Choroid plexus epithelial cell (primary cell): ENCODE measurements around the gene CBX2.
A peak's percentile ranks its signal among the peaks of the same experiment; 100 is the strongest.

Source experiments
- DNase-seq: peaks from one replicate; pipeline ENCODE4 v3.0.0-alpha.2; 2010; ENCODE audit warnings: low read depth
- H3K4me3 ChIP-seq: 2 replicates; pipeline ENCODE4 v1.5.1; 2011; ENCODE audit warnings: low read depth, mild to moderate bottlenecking, control low read depth, low read length, moderate library complexity
- TF ChIP-seq, protein P1 (sequence below): conservative IDR thresholded peaks from 2 replicates; pipeline ENCODE4 v1.5.1; 2011; ENCODE audit warnings: low read depth, mild to moderate bottlenecking, control low read depth, inconsistent platforms, low read length, moderate library complexity

The CBX2 gene

DNA sequence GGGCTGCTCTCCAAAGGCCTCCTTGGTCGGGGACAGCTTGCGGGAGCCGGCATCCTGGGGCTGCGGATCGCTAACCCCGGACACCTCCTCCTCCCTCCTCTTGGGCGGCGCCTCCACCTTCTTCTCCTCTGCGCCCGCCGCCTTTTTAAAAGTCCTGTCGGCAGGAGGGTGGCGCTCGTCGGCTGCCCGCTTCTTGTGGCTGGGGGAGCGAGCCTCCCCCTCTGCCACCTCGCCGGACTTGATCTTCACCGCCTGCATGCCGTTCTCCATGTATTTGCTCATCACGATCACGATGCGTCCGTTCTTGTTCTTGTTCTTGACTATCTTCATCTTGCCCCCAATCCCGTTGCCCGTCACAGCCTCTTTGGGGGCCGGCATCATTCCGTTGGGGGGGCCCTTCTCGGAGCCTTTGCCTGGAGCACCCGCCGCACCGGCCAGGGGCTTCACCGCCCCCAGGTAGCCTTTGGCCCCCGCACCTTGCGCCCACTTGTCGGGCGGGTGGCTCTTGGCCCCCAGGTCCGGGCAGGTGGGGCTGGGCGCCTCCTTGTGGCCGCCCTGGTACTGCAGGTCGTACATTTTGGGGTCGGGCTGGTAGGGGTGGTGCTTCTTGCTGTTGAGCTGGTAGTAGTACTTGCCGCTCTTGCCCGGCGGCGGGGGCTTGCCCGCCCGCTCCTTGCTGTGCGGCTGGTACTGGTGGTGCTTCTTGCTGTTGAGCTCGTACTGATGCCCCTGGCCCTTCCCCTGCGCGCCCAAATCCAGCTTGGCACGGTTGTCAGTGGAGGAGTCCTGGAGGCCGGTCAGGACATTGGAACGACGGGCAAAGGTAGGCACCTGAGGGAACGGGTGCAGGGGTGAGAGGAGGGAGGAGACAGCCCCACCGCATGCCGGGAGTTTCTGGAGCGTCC is 56.9 kb downstream of the CBX2 start:
- no peak overlapping the region for H3K4me3 ChIP-seq
- TF ChIP-seq, protein P1, sequence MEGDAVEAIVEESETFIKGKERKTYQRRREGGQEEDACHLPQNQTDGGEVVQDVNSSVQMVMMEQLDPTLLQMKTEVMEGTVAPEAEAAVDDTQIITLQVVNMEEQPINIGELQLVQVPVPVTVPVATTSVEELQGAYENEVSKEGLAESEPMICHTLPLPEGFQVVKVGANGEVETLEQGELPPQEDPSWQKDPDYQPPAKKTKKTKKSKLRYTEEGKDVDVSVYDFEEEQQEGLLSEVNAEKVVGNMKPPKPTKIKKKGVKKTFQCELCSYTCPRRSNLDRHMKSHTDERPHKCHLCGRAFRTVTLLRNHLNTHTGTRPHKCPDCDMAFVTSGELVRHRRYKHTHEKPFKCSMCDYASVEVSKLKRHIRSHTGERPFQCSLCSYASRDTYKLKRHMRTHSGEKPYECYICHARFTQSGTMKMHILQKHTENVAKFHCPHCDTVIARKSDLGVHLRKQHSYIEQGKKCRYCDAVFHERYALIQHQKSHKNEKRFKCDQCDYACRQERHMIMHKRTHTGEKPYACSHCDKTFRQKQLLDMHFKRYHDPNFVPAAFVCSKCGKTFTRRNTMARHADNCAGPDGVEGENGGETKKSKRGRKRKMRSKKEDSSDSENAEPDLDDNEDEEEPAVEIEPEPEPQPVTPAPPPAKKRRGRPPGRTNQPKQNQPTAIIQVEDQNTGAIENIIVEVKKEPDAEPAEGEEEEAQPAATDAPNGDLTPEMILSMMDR = peak; percentile 72
- DNase-seq = no peak

DNA sequence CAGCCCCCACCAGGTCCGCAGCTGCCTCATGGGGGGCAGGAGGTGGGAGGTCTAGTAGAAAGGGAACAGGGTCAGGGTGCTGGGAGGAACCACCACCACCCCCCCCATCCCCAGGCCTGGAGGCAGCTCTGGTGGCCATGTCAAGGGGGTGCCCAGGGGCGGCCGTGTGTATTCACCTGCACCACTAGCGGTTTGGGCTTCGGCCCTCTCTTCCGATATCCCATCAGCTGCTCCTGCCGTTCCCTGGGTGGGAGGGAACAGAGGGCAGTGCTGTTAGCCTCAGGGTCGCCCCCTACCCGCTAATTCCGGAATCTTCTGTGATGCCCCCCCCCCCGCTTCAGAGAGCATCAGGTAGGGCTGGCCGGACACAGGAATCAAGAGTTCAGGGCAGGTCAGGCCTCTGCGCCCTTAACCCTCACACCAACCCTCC is 57.5 kb downstream of the CBX2 start:
- TF ChIP-seq, protein P1 = no peak
- no peak for DNase-seq
- no peak overlapping the region for H3K4me3 ChIP-seq

GRCh38 chr17:79835953-79836509 is 58.1 kb downstream of the CBX2 start:
- TF ChIP-seq, protein P1 = no peak
- DNase-seq = no peak
- no peak overlapping the region for H3K4me3 ChIP-seq

DNA sequence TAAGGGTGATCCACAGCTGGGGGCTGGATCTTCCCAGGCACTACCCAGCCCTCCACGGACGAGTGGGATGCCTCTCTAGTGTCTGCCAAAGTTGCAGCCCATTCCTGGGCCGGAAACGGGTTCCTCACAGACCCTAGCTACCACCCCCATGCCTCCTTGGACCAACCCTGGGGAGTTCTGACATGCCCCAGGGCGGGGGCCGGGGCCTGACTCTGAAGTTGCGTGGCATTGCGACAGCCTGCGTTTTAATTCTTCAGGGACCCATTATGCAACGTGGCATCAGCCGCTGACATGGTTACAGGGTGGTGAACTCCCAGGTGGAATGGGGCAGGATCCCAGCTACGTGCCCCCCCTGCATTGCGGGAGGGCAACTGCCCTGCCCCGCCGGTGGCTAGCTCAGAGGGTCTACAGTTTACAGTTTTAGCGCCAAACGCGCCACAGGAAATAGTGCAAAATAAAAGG is 58.6 kb downstream of the CBX2 start:
- no peak for DNase-seq
- TF ChIP-seq, protein P1 = no peak
- H3K4me3 ChIP-seq = no peak overlapping the region

GRCh38 chr17:79836972-79837887 is 59.3 kb downstream of the CBX2 start:
- H3K4me3 ChIP-seq = peak overlapping the region; percentile 78
- TF ChIP-seq, protein P1 = peak; percentile 21
- DNase-seq = peak; percentile 73
